IMR-90 (cell line): Measurements from ENCODE around the gene CCDC28B. TPM values are rescaled to one million over a fixed set of nuclear protein-coding genes. Genes with fewer than 3 reads are reported as not detected.

ENCODE experiments used
- polyA plus RNA-seq, 3 experiments: library from polyadenylated mRNA; depleted of rRNA; stranded (reverse); fragments of >200 nt; gene quantifications; 2 replicates each; pipeline ENCODE4 v1.2.3, GENCODE V29; 2012; ENCODE audit warnings: low replicate concordance in 1 of 3
- total RNA-seq: library from RNA; depleted of rRNA; stranded (reverse); fragments of >200 nt; gene quantifications from 2 replicates; pipeline ENCODE4 v1.2.3, GENCODE V29; 2012; rRNA removed

Gene CCDC28B
- total and polyA plus RNA-seq, 2 of the 4 experiments (the other 2 are of a cell fraction) = 17.2 to 18.4 TPM

Other genes starting within 250 kb of the CCDC28B start
- gene KHDRBS1, start 186.7 kb upstream of the CCDC28B start, total RNA-seq = 33.7 and 39.7 TPM in 2 replicates
- 52.6 and 67.6 TPM in 2 replicates for gene KHDRBS1, start 186.7 kb upstream of the CCDC28B start, polyA plus RNA-seq (2012; rRNA removed)
- 4.4 and 6.5 TPM in 2 replicates for gene TMEM39B, start 127.7 kb upstream of the CCDC28B start, total RNA-seq
- gene TMEM39B, start 127.7 kb upstream of the CCDC28B start, polyA plus RNA-seq (2012; rRNA removed) = 28.7 and 30.2 TPM in 2 replicates
- 50.7 and 53.6 TPM in 2 replicates for gene KPNA6, start 92.5 kb upstream of the CCDC28B start, total RNA-seq
- 25.4 and 27.0 TPM in 2 replicates for gene KPNA6, start 92.5 kb upstream of the CCDC28B start, polyA plus RNA-seq (2012; rRNA removed)
- gene TXLNA, start 20.9 kb upstream of the CCDC28B start, total RNA-seq = 102 and 104 TPM in 2 replicates
- 37.9 and 47.6 TPM in 2 replicates for gene TXLNA, start 20.9 kb upstream of the CCDC28B start, polyA plus RNA-seq (2012; rRNA removed)
- gene IQCC, start 5.1 kb downstream of the CCDC28B start, total RNA-seq = 1.9 and 2.2 TPM in 2 replicates
- gene IQCC, start 5.1 kb downstream of the CCDC28B start, polyA plus RNA-seq (2012; rRNA removed) = 1.3 and 1.6 TPM in 2 replicates
- gene DCDC2B, start 8.5 kb downstream of the CCDC28B start, total RNA-seq = not detected in 2 replicates
- not detected in 2 replicates for gene DCDC2B, start 8.5 kb downstream of the CCDC28B start, polyA plus RNA-seq (2012; rRNA removed)
- gene TMEM234, start 21.8 kb downstream of the CCDC28B start, total RNA-seq = 10.0 and 10.8 TPM in 2 replicates
- 22.7 and 23.4 TPM in 2 replicates for gene TMEM234, start 21.8 kb downstream of the CCDC28B start, polyA plus RNA-seq (2012; rRNA removed)
- gene EIF3I, start 21.8 kb downstream of the CCDC28B start, total RNA-seq = 574 and 716 TPM in 2 replicates
- gene EIF3I, start 21.8 kb downstream of the CCDC28B start, polyA plus RNA-seq (2012; rRNA removed) = 376 and 469 TPM in 2 replicates
- 0.18 TPM in 1 of 2 replicates, not detected in the other for gene FAM167B, start 46.6 kb downstream of the CCDC28B start, total RNA-seq
- gene FAM167B, start 46.6 kb downstream of the CCDC28B start, polyA plus RNA-seq (2012; rRNA removed) = 0.53 and 0.59 TPM in 2 replicates
- gene LCK, start 50.7 kb downstream of the CCDC28B start, total RNA-seq = not detected in 2 replicates
- not detected in 2 replicates for gene LCK, start 50.7 kb downstream of the CCDC28B start, polyA plus RNA-seq (2012; rRNA removed)
- 88.9 and 95.5 TPM in 2 replicates for gene HDAC1, start 91.5 kb downstream of the CCDC28B start, total RNA-seq
- 131 and 139 TPM in 2 replicates for gene HDAC1, start 91.5 kb downstream of the CCDC28B start, polyA plus RNA-seq (2012; rRNA removed)
- gene MARCKSL1, start 135.6 kb downstream of the CCDC28B start, total RNA-seq = 34.7 and 37.5 TPM in 2 replicates
- 199 and 218 TPM in 2 replicates for gene MARCKSL1, start 135.6 kb downstream of the CCDC28B start, polyA plus RNA-seq (2012; rRNA removed)
- gene FAM229A, start 161.9 kb downstream of the CCDC28B start, total RNA-seq = 0.28 and 0.36 TPM in 2 replicates
- gene FAM229A, start 161.9 kb downstream of the CCDC28B start, polyA plus RNA-seq (2012; rRNA removed) = 3.9 and 4.3 TPM in 2 replicates
- gene TSSK3, start 161.9 kb downstream of the CCDC28B start, total RNA-seq = not detected in 2 replicates
- 0.24 and 0.96 TPM in 2 replicates for gene TSSK3, start 161.9 kb downstream of the CCDC28B start, polyA plus RNA-seq (2012; rRNA removed)
- 50.8 and 60.4 TPM in 2 replicates for gene BSDC1, start 193.8 kb downstream of the CCDC28B start, total RNA-seq
- gene BSDC1, start 193.8 kb downstream of the CCDC28B start, polyA plus RNA-seq (2012; rRNA removed) = 50.4 and 56.8 TPM in 2 replicates